GM18858 (cell line): ENCODE measurements around the gene GRIP2.

Source experiments
- ATAC-seq: cut with Tn5 transposase; IDR thresholded peaks from one replicate; pipeline ENCODE4 v1.9.1; 2021; ENCODE audit not compliant: unreplicated experiment

GRIP2 gene

GRCh38 chr3:14488286-14489041 lies 51.7 kb downstream of the GRIP2 start:
- no peak for ATAC-seq

GRCh38 chr3:14487821-14488220 lies 52.3 kb downstream of the GRIP2 start:
- no peak for ATAC-seq

GRCh38 chr3:14487086-14487485 lies 53.1 kb downstream of the GRIP2 start:
- ATAC-seq, result no peak

GRCh38 chr3:14486460-14486859 lies 53.7 kb downstream of the GRIP2 start:
- ATAC-seq, result no peak

- ATAC-seq, result no peak
Observed at GRCh38 chr3:14485981-14486380, 54.2 kb downstream of the GRIP2 start.

GRCh38 chr3:14484741-14485140 lies 55.4 kb downstream of the GRIP2 start:
- no peak for ATAC-seq

- ATAC-seq, result no peak
Observed at GRCh38 chr3:14483286-14483685, 56.9 kb downstream of the GRIP2 start.

- ATAC-seq, result no peak
Observed at GRCh38 chr3:14482271-14482721, 57.8 kb downstream of the GRIP2 start.

- ATAC-seq, result no peak
Observed at GRCh38 chr3:14481646-14482036, 58.5 kb downstream of the GRIP2 start.

GRCh38 chr3:14481018-14481645 lies 59.0 kb downstream of the GRIP2 start:
- ATAC-seq, result no peak

GRCh38 chr3:14480207-14481017 lies 59.7 kb downstream of the GRIP2 start:
- ATAC-seq, result no peak

- no peak for ATAC-seq
Observed at GRCh38 chr3:14479591-14479990, 60.6 kb downstream of the GRIP2 start.

GRCh38 chr3:14478956-14479550 lies 61.1 kb downstream of the GRIP2 start:
- no peak for ATAC-seq

- no peak for ATAC-seq
Observed at GRCh38 chr3:14477311-14477935, 62.7 kb downstream of the GRIP2 start.

- ATAC-seq, result no peak
Observed at GRCh38 chr3:14476583-14477265, 63.4 kb downstream of the GRIP2 start.

GRCh38 chr3:14475621-14476020 lies 64.5 kb downstream of the GRIP2 start:
- no peak for ATAC-seq

GRCh38 chr3:14474363-14475081 lies 65.6 kb downstream of the GRIP2 start:
- ATAC-seq, result no peak

GRCh38 chr3:14473411-14473891 lies 66.7 kb downstream of the GRIP2 start:
- no peak for ATAC-seq
